Measurements from ENCODE around the gene CEP170B.
"Not testable (repeated sequence)": the region's sequence is repeated elsewhere in the genome, so short reads cannot be mapped to it uniquely, and the experiment has no call there.

Gene CEP170B

DNA sequence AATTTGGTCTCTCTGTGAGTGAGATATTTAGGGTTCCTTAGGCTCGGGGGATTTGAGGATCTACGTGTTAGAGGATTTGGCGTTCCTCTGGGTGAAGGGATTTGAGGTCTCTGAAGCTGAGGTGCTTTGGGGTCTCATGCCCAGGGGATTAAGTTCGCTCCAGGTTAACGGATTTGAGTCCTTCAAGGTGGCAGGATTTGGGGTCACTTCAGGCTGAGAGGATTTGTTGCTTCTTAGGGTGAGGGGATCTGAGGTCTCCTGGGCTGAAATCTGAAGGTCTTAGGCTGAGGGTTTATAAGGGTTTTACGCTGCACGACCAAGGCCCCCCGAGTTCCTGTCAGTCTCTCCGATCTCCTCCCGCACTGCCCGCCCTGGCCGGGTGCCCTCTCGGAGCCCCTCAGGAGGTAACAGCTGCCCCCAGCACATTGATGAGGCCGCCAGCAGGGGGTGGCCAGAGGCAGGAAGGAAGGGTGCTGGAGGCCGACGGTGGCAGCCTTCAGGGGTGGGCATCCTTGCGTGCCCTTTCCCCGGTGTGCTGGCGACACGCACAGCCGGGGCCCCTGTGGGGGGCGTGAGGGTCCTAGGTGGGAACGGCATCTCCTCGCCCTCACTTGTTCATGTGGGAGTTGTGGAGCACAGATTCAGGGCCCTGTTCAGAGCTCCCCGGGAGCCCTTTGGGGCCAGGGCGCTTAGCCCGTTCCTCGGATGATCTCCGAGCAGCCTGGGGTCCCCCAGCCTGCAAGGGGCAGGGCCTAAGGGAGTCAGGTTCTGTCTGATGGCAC lies 14.3 kb downstream of the CEP170B start:
- DNase-seq (ENCODE audit: low read depth in 2 of 2), result no peak

DNA sequence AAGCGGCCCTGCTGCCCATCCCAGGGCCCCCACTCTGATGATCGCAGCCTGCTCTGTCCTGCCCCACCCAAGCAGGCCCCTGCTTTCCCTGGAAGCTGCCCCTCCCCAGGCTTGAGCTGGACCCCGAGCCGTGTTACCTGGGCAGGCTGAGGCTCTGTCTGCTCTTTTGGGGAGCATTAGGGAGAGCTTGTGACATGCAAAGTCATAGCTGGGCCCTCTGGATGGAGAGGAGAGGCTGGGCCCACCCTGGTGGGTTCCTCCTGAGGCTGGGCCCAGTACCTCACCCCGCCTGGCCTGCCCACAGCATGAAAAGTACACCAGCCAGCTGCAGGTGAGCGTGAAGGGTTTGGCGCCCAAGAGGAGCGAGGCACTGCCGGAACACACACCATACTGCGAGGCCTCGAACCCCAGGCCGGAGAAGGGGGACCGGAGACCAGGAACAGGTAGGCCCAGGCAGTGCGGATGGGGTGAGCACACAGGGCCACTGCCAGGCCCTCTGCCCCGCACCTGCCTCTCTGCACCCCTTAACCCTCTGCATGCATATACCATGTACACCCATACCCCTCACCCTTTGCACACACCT lies 15.0 kb downstream of the CEP170B start:
- DNase-seq (ENCODE audit: low read depth in 2 of 2), result no peak

DNA sequence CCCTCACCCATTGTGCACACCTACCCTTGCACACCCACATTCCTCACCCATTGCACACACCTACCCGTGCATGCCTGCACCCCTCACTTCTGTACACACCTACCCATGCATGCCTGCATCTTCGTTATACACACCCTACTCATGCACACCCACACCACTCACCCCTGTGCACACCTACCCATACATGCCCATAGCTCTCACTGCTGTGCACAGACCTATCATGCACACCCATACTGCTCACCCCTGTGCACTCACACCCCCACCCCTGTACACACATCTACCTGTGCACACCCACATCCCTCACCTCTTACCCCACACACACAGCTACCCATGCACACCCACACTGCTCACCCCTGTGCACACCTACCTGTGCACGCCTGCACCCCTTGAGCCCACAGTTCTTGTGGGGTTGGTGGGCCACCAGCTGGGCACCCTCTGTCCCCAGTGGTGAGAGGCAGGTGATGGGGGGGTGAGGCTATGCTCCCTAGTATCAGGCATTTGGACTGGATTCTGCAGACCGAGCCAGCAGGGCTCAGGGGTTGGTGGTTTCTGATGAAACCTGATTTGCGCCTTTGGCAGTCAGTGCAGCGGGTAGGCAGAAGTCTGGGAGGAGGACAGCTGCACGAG lies 15.6 kb downstream of the CEP170B start:
- no peak for DNase-seq (ENCODE audit: low read depth in 2 of 2)

DNA sequence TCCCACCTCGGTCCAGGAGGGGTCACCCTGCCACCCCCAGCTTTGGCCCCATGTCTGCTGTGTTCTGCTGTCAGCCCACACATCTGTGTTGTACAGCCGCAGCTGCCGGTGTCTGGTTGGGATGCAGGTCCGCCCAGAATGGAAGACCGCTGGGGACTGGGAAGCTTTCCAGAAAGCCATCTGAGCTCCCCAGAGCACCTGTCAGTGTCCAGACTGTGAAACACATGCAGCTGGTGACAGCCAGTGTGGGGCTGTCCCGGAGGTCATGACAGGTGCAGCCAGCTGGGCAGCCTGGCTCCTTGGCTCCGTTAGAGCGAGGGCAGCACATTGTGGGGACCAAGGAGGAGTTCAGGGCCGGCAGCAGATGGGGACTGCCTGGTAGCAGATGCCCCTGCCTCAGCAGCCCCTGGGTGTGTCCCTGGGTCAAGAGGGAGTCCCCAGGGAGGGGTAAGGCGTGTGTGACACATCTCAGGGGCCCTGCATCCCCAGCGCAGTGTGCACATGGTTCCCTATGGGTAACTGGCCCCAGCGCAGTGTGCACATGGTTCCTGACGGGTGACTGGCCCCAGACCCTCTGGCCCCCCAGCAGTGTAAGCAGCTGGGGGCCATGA lies 16.4 kb downstream of the CEP170B start:
- DNase-seq (ENCODE audit: low read depth in 2 of 2), result no peak

DNA sequence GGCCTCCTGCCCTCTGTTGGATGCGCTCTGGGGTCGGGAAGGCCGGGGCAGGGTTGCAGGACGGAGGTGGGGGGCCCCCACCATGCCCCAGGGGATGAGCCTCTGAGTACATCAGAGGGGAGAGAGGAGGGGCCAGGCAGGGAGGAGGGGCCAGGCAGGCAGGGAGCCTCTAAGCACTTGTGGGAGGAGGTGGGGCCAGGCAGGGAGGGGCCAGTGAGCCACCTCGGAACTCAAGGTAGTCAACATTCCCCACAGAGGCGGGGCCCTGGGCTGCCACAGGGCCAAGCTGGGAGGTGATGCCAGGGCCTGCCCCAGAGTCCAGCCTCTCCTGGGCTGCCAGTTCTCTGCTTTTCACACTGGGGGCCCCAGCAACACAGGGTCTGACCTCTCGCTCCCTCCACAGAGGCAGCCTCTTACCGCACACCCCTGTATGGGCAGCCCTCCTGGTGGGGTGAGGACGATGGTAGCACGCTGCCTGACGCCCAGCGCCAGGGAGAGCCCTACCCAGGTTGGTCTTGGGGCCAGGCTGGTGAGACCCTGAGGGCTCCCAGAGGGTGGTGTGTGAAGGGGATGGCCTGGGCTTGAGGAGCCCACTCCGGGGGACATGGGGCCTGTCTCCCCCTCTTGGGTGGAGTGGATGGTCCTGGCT lies 17.4 kb downstream of the CEP170B start:
- DNase-seq (ENCODE audit: low read depth in 2 of 2), result no peak

DNA sequence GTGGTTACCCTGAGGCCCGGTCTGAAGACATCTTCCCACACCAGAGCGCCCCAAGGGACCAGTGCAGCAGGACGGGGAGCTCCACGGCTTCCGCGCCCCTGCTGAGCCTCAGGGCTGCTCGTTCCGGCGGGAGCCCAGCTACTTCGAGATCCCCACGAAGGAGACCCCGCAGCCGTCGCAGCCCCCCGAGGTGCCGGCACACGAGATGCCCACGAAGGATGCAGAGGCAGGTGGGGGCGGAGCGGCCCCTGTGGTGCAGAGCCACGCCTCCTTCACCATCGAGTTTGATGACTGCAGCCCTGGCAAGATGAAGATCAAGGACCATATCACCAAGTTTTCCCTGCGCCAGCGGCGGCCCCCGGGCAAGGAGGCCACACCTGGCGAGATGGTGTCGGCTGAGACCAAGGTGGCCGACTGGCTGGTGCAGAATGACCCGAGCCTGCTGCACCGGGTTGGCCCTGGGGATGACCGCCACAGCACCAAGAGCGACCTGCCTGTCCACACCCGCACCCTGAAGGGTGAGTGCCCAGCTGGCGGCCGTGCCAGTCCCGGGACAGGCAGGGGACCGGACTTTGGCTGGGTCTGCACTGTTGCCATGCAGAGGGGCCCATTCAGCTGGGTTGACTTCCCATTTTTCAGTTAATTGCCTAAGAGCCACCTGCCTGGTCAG lies 18.1 kb downstream of the CEP170B start:
- DNase-seq (ENCODE audit: low read depth in 2 of 2), result no peak

DNA sequence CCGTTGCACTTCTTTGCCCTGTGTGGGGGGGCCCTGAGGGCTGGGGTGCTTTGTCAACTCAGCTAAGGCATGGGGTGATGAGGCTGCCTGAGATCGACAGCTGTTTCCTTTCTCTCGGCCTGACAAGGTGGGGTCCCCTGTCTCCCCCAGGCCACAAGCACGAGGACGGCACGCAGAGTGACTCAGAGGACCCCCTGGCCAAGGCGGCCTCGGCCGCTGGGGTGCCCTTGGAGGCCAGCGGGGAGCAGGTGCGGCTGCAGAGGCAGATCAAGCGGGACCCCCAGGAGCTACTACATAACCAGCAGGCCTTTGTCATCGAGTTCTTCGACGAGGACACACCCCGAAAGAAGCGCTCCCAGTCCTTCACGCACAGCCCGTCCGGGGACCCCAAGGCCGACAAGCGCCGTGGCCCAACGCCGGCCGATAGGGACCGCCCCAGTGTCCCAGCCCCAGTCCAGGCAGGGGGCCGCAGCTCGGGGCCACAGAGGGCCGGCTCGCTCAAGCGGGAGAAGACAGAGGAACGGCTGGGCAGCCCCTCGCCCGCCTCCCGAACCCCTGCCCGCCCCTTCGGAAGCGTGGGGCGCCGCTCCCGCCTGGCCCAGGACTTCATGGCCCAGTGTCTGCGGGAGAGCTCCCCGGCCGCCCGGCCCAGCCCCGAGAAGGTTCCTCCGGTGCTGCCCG lies 18.8 kb downstream of the CEP170B start:
- no peak for DNase-seq (ENCODE audit: low read depth in 2 of 2)

DNA sequence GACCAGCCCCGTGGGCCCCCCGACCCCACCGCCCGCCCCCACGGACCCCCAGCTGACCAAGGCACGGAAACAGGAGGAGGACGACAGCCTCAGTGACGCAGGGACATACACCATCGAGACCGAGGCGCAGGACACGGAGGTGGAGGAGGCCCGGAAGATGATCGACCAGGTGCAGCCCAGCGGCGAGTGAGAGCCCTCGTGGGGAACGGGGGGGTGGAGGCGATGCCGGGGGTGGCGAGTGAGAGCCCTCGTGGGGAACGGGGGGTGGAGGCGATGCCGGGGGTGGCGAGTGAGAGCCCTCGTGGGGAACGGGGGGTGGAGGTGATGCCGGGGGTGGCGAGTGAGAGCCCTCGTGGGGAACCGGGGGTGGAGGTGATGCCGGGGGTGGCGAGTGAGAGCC lies 19.3 kb downstream of the CEP170B start:
- not testable (repeated sequence) for DNase-seq (ENCODE audit: low read depth in 2 of 2)

DNA sequence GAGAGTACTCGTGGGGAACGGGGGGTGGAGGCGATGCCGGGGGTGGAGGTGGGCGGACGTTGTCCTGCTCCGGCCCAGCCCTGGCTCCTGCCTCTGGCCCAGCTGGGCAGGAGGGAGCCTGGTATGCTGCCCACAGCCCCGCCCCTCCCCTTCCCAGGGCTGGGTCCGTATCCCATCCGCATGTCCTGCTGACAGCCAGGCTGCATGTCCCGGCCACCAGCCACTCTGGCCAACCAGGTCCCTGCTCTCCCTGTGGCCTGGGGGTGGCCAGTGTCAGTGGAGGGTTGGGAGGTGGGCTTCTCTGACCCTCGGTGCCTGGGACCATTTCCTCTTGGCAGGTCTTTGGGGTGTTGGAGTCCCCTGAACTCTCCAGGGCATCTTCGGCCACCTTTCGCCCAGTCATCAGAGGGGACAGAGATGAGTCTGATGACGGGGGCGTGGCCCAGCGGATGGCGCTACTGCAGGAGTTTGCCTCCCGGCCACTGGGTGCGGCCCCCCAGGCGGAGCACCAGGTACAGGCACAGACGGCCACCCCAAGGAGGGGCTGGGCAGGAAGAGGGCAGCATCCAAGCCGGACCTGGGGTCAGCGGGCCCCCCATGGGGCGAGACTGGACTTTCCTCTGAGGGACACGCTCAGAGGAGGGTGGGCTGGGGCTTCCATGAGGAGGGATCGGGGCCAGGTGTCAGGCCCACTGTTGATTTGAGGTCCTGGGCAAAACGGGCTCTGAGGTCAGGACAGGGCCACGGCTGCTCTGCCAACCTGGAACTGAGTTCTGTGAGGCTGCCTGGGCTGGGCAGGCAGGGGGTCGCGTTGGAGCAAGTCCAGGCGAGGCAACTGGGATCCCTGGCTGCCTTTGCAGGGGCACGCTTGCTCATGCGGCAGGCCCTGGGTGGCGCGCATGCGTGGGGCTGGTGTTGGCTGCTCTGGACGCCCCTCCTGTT lies 20.2 kb downstream of the CEP170B start:
- no peak for DNase-seq (ENCODE audit: low read depth in 2 of 2)

DNA sequence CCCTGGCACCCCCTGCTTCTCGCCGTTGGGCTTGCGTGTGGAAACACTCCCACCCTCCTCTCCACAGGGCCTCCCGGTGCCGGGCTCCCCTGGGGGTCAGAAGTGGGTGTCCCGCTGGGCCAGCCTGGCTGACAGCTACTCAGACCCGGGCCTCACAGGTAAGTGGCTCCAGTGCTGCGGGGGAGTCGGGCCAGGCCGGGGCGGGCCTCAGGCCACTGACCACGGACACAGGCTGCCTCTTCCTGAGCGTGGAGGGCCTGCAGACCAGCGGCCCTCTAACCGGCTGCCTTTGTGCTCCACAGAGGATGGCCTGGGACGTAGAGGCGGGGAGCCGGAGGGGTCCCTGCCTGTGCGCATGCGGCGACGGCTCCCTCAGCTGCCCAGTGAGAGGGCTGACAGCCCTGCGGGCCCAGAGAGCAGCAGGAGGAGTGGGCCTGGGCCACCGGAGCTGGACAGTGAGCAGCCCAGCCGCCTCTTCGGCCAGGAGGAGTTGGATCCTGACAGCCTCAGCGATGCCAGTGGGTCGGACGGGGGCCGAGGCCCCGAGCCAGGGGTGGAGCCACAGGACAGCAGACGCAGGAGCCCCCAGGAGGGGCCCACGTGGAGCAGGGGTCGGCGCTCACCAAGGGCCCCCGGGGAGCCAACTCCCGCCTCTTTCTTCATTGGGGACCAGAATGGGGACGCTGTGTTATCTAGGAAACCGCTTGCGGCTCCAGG lies 21.1 kb downstream of the CEP170B start:
- DNase-seq (ENCODE audit: low read depth in 2 of 2), result no peak

DNA sequence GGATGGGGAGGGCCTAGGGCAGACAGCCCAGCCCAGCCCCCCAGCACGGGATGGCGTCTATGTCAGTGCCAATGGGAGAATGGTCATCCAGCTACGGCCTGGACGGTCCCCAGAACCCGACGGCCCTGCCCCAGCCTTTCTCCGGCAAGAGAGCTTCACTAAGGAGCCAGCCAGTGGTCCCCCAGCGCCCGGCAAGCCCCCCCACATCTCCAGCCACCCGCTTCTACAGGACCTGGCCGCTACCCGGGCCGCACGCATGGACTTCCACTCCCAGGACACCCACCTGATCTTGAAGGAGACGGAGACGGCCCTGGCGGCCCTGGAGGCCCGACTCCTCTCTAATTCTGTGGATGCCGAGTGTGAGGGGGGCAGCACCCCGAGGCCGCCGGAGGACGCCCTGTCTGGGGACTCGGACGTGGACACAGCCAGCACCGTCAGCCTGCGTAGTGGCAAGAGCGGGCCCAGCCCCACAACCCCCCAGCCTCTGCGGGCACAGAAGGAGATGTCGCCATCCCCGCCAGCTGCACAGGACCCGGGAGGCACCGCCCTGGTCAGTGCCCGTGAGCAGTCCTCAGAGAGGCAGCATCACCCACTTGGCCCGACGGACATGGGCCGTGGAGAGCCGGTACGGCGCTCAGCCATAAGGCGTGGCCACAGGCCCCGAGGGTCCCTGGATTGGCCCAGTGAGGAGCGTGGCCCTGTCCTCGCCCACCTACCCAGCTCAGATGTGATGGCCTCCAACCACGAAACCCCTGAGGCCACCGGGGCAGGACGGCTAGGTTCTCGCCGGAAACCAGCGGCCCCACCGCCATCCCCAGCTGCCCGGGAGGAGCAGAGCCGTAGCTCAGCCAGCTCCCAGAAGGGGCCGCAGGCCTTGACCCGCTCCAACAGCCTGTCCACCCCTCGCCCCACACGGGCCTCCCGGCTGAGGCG lies 21.9 kb downstream of the CEP170B start:
- no peak for DNase-seq (ENCODE audit: low read depth in 2 of 2)

DNA sequence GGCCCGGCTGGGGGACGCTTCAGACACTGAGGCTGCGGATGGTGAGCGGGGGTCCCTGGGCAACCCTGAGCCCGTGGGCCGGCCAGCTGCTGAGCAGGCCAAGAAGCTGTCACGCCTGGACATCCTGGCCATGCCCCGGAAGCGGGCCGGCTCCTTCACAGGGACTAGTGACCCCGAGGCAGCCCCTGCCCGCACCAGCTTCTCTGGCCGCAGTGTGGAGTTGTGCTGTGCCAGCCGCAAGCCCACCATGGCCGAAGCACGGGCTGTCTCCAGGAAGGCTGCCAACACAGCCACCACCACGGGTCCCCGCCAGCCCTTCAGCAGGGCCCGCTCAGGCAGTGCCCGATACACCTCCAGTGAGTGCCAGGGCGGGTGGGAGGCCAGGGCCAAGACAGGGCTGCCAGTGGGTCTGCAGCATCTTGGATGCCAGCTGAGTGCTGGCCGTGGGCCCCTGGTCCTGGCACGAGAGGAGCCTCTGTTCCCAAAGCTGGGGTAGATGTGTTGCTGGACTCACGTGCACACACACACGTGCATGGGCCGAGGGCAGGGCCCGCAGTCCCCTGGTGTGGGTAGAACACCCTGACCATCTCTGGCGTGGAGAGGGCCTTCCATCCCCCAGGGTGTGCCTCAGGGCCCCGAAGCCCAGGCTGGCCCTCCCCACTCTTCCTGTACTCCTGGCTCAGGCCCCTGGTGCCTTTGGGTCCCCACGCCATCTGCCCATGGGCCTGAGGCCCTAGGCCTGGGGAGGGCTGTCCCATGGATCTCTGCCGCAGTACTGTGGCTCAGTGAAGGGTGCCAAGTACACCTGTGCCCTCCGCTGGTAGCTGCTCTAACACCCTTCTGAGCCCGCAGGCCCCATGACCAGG lies 22.8 kb downstream of the CEP170B start:
- no peak for DNase-seq (ENCODE audit: low read depth in 2 of 2)

DNA sequence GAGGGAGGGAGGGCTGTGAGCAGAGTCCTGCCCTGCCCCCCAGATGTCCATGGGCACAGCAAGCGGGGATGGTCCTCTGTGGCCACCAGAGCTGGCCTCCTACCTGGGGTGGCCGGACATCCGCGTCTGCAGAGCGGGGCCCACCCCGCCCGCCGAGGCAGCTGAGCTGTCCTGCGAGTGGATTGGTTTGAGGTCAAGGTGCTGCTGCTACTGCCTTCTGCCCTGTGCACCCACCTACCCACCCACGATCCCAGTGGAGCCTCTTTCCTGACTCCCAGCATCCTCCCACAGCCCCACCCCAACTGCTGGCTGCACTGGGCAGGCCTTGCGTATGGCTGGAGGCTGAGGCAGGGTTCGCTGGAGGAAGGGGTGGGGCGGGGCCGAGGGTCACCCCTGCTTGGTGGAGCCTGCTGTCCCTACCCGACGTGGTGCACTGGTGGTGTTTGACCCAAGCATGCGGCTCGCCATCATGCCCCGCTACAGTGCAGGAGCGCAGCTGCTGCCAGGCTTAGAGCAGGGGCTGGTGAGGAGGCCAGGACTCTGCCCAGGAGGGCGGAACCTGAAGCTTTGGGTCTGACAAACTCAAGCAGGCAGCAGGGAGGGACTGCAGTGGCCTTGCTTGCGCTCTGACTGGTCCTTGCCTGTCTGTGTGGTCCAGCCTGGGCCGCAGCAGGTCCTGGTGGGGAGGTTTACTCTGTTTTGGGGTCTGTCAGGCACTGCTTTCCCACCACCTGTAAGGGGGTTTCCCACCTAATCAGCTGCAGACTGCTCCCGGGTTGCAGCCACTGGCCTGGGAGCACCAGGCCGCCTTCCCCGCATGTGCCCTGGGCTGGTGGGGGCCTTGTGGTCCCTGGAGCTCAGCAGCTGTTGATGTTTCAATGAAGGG lies 23.7 kb downstream of the CEP170B start:
- no peak for DNase-seq (ENCODE audit: low read depth in 2 of 2)

DNA sequence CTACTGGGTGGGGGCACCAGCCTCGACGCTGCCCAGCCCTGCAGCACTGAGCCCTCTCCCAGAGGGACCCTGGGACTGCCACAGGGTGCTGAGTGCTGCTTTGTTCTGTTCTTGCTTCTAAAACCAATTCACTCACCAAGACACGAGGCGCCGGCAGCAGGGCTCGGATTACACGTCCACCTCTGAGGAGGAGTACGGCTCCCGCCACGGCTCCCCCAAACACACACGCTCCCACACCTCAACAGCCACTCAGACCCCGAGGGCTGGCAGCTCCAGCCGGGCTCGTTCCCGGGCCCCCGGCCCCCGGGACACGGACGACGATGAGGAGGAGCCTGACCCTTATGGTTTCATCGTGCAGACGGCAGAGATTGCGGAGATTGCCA lies 24.3 kb downstream of the CEP170B start:
- DNase-seq (ENCODE audit: low read depth in 2 of 2), result no peak

DNA sequence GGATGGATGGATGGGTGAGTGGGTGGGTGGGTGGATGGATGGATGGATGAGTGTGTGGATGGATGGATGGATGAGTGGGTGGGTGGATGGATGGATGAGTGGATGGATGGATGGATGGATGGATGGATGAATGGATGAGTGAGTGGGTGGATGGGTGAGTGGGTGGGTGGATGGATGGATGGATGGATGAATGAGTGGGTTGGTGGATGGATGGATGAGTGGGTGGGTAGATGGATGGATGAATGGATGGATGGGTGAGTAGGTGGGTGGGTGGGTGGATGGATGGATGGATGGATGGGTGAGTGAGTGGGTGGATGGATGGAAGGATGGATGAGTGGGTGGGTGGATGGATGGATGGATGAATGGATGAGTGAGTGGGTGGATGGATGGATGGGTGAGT lies 25.2 kb downstream of the CEP170B start:
- DNase-seq (ENCODE audit: low read depth in 2 of 2), result not testable (repeated sequence)

DNA sequence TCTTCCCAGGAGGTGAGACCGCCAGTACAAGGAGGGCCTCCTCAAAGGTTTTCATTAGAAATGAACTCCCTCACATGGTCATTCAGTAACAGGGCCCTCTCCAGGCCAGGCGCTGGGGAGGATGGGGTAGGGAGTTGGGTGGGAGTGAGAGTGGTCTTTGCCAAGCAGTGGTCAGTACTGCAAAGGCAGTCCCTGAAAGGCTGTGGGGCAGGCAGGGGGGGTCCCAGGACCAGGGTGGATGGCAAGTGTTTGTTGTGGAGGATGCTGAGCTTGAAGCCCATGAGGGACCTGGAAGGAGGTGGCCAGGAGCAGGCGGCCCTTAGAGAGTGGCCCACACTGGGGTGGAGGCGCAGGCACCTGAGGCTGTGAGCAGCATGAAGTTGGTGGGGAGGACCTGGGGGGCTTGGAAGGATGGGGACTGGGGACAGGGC lies 26.1 kb downstream of the CEP170B start:
- no peak for DNase-seq (ENCODE audit: low read depth in 2 of 2)
